HG03571 (cell line): Measurements from ENCODE around the gene GNS.
"Not testable (repeated sequence)": the region's sequence is repeated elsewhere in the genome, so short reads cannot be mapped to it uniquely, and the experiment has no call there.

Experiments
- ATAC-seq: cut with Tn5 transposase; IDR thresholded peaks from one replicate; pipeline ENCODE4 v1.9.1; 2021; ENCODE audit not compliant: unreplicated experiment

Gene GNS

GRCh38 chr12:64759035-64759894, at the start of gene GNS:
Gene GNS (minus strand): TSS chr12:64759406. CDS start chr12:64759276, 130 bp downstream.
- ATAC-seq = peak; percentile 83

- no peak for ATAC-seq
Measured at GRCh38 chr12:64808110-64808509, 48.9 kb upstream of the GNS start.

GRCh38 chr12:64806593-64807460, 47.6 kb upstream of the GNS start:
- ATAC-seq = no peak

- ATAC-seq = no peak
Measured at GRCh38 chr12:64806173-64806572, 47.0 kb upstream of the GNS start.

- ATAC-seq = not testable (repeated sequence)
Measured at GRCh38 chr12:64802180-64802775, 43.1 kb upstream of the GNS start.

- no peak for ATAC-seq
Measured at GRCh38 chr12:64801381-64801780, 42.2 kb upstream of the GNS start.

- ATAC-seq = no peak
Measured at GRCh38 chr12:64800640-64801039, 41.4 kb upstream of the GNS start.

- no peak for ATAC-seq
Measured at GRCh38 chr12:64798165-64798564, 39.0 kb upstream of the GNS start.

- ATAC-seq = no peak
Measured at GRCh38 chr12:64797156-64797555, 38.0 kb upstream of the GNS start.

GRCh38 chr12:64796205-64796845, 37.1 kb upstream of the GNS start:
- ATAC-seq = peak; percentile 57

- no peak for ATAC-seq
Measured at GRCh38 chr12:64794305-64794704, 35.1 kb upstream of the GNS start.

- no peak for ATAC-seq
Measured at GRCh38 chr12:64793610-64794009, 34.4 kb upstream of the GNS start.

- ATAC-seq = peak; percentile 49
Measured at GRCh38 chr12:64792128-64792527, 32.9 kb upstream of the GNS start.

- no peak for ATAC-seq
Measured at GRCh38 chr12:64791036-64791435, 31.8 kb upstream of the GNS start.

- ATAC-seq = no peak
Measured at GRCh38 chr12:64790166-64790565, 31.0 kb upstream of the GNS start.

- ATAC-seq = no peak
Measured at GRCh38 chr12:64785838-64786237, 26.6 kb upstream of the GNS start.

GRCh38 chr12:64782191-64782876, 23.1 kb upstream of the GNS start:
- no peak for ATAC-seq

- ATAC-seq = peak; percentile 24
Measured at GRCh38 chr12:64781280-64782190, 22.3 kb upstream of the GNS start.

- ATAC-seq = peak; percentile 44
Measured at GRCh38 chr12:64780531-64781279, 21.5 kb upstream of the GNS start.
